Loucy (cell line): ENCODE measurements around the gene PSMD12.

Experiments
- EZH2phosphoT487 ChIP-seq: fragments of 200-600 bp; IDR thresholded peaks from 2 replicates; pipeline ENCODE4 v1.6.1; 2018; ENCODE audit warnings: antibody characterized with exemption, mild to moderate bottlenecking, moderate library complexity, borderline replicate concordance
- TF ChIP-seq, protein P1 (sequence below): fragments of 200-600 bp; sonication (generic); conservative IDR thresholded peaks from 2 replicates; pipeline ENCODE4 v1.5.1; 2014; ENCODE audit warnings: mild to moderate bottlenecking, antibody characterized with exemption, low read length

DNA sequence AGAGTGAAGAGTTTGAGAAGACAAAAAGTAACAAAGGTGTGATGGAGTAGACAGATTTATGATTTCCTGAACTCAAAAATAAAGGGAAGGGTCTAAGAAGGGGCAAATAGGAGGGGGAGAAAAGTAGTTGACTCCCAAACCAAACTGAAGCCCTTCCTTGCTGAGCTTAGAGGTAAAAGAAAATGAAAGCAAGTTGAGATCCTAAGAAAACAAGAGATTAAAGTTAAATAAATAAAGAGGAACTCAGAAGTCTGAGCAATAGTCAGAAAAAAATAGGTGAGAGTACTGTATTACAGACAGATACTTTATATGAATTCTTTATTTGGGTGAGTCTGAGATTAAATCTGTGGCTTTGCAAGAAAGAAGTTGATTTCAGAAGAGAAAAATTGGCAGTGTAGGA lies 3.3 kb upstream of the PSMD12 start:
- TF ChIP-seq EZH2phosphoT487: no peak
- TF ChIP-seq, protein P1, sequence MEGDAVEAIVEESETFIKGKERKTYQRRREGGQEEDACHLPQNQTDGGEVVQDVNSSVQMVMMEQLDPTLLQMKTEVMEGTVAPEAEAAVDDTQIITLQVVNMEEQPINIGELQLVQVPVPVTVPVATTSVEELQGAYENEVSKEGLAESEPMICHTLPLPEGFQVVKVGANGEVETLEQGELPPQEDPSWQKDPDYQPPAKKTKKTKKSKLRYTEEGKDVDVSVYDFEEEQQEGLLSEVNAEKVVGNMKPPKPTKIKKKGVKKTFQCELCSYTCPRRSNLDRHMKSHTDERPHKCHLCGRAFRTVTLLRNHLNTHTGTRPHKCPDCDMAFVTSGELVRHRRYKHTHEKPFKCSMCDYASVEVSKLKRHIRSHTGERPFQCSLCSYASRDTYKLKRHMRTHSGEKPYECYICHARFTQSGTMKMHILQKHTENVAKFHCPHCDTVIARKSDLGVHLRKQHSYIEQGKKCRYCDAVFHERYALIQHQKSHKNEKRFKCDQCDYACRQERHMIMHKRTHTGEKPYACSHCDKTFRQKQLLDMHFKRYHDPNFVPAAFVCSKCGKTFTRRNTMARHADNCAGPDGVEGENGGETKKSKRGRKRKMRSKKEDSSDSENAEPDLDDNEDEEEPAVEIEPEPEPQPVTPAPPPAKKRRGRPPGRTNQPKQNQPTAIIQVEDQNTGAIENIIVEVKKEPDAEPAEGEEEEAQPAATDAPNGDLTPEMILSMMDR: no peak
